GM18507 (cell line): ENCODE results near the gene SMIM8.
"Not testable (repeated sequence)": the region's sequence is repeated elsewhere in the genome, so short reads cannot be mapped to it uniquely, and the experiment has no call there.

Experiments used
- DNase-seq: peaks from one replicate; pipeline ENCODE4 v3.0.0; 2011; ENCODE audit warnings: low read depth; ENCODE audit not compliant: insufficient read length; ENCODE audit errors: extremely low spot score
- FAIRE-seq: peaks from 2 replicates; lab custom pipeline; 2011; peaks lifted over from hg19 to GRCh38; lab: Jason Lieb, UNC

SMIM8 gene

GRCh38 chr6:87322304-87323212 lies at the start of gene SMIM8:
Gene SMIM8, plus strand, starts transcription at chr6:87322588. Its CDS starts 14,444 bp downstream, at chr6:87337032.
- FAIRE-seq (peak; percentile 83), DNase-seq (peak; percentile 86)

GRCh38 chr6:87274660-87275274 lies 47.6 kb upstream of the SMIM8 start:
- FAIRE-seq (no peak), DNase-seq (no peak)

GRCh38 chr6:87276624-87277023 lies 45.8 kb upstream of the SMIM8 start:
- no peak for DNase-seq

GRCh38 chr6:87277123-87277522 lies 45.3 kb upstream of the SMIM8 start:
- DNase-seq (no peak), FAIRE-seq (peak; percentile 26)

More at GRCh38 chr6:87276624-87277023, 45.8 kb upstream of the SMIM8 start:
- FAIRE-seq, result no peak

- no peak for FAIRE-seq
- DNase-seq, result no peak
Observed at GRCh38 chr6:87279196-87279595, 43.2 kb upstream of the SMIM8 start.

- FAIRE-seq (no peak), DNase-seq (no peak)
Observed at GRCh38 chr6:87281426-87281825, 41.0 kb upstream of the SMIM8 start.

- no peak for FAIRE-seq
Observed at GRCh38 chr6:87282743-87283142, 39.6 kb upstream of the SMIM8 start.

GRCh38 chr6:87283461-87283860 lies 38.9 kb upstream of the SMIM8 start:
- FAIRE-seq (no peak), DNase-seq (no peak)

More at GRCh38 chr6:87282743-87283142, 39.6 kb upstream of the SMIM8 start:
- DNase-seq, result no peak

- DNase-seq, result no peak
- FAIRE-seq, result no peak
Observed at GRCh38 chr6:87287251-87287650, 35.1 kb upstream of the SMIM8 start.

- DNase-seq, result no peak
- FAIRE-seq, result no peak
Observed at GRCh38 chr6:87289571-87289970, 32.8 kb upstream of the SMIM8 start.

GRCh38 chr6:87291883-87292282 lies 30.5 kb upstream of the SMIM8 start:
- DNase-seq, result no peak
- peak; percentile 9 for FAIRE-seq

- FAIRE-seq (no peak), DNase-seq (no peak)
Observed at GRCh38 chr6:87293526-87293925, 28.9 kb upstream of the SMIM8 start.

- no peak for FAIRE-seq
- DNase-seq, result no peak
Observed at GRCh38 chr6:87297119-87297518, 25.3 kb upstream of the SMIM8 start.

GRCh38 chr6:87301277-87301676 lies 21.1 kb upstream of the SMIM8 start:
- not testable (repeated sequence) for FAIRE-seq, DNase-seq

GRCh38 chr6:87308970-87309369 lies 13.4 kb upstream of the SMIM8 start:
- DNase-seq (no peak), FAIRE-seq (no peak)

- FAIRE-seq, result no peak
- no peak for DNase-seq
Observed at GRCh38 chr6:87312860-87313259, 9.5 kb upstream of the SMIM8 start.

- DNase-seq, result no peak
- no peak for FAIRE-seq
Observed at GRCh38 chr6:87315071-87315470, 7.3 kb upstream of the SMIM8 start.

GRCh38 chr6:87319271-87319987 lies 3.0 kb upstream of the SMIM8 start:
- no peak for FAIRE-seq
- DNase-seq, result no peak

GRCh38 chr6:87323880-87324279 lies 1.5 kb downstream of the SMIM8 start:
- DNase-seq, FAIRE-seq: not testable (repeated sequence)

GRCh38 chr6:87330961-87331360 lies 8.6 kb downstream of the SMIM8 start:
- FAIRE-seq (no peak), DNase-seq (no peak)
